Stimulated activated CD8-positive, alpha-beta memory T cell treated with anti-CD3 and anti-CD28 coated beads, Interleukin-15, amount 100 ng/mL, for 48 hours (primary cell): Measurements from ENCODE around the gene GPAT2.
A peak's percentile ranks its signal among the peaks of the same experiment; 100 is the strongest.
"Not testable (repeated sequence)": the region's sequence is repeated elsewhere in the genome, so short reads cannot be mapped to it uniquely, and the experiment has no call there.

Experiments
- DNase-seq, 2 donors: peaks; one replicate each; pipeline ENCODE4 v3.0.0-alpha.2; 2020; ENCODE audit warnings: low read depth in 2 of 2

Gene GPAT2

DNA sequence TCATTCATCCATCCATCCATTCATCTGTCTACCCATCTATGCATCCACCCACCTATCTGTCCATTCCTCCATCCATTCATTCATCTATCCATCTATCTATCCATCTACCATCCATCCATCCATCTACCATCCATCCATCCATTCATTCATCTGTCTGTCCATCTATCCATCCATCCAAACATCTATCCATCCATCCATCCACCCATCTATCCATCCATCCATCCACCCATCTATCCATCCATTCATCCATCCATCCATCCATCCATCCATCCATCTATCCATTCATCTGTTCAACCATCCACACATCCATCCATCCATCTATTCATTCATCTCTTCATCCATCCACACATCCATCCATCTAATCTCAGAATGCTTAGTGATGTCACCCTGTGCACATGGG is 30.0 kb upstream of the GPAT2 start:
- not testable (repeated sequence) for DNase-seq

DNA sequence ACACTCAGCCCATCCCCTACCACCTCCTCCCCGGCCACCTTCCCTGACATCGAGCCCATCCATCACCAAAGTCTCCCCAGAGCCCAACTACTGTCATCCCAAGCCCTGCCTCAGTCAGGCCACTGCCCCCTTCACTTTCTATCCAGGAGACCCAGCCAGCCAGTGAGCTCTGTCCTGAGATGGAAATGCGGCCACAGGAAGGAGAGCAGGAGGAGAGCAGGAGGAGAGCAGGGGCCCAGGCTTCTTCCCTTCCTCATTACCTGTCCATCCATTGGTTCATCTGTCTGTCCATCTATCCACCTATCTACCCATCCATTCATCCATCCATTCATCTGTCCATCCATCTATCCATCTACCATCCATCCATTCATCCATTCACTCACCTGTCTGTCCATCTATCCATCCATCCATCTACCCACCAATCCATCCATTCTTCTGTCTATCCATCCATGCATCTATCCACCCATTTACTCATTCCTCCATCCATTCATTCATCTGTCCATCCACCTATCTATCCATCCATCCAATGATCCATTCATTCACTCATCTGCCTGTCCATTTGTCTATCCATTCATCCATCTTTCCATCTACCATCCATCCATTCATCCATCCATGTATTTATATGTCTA is 29.4 kb upstream of the GPAT2 start:
- not testable (repeated sequence) for DNase-seq

DNA sequence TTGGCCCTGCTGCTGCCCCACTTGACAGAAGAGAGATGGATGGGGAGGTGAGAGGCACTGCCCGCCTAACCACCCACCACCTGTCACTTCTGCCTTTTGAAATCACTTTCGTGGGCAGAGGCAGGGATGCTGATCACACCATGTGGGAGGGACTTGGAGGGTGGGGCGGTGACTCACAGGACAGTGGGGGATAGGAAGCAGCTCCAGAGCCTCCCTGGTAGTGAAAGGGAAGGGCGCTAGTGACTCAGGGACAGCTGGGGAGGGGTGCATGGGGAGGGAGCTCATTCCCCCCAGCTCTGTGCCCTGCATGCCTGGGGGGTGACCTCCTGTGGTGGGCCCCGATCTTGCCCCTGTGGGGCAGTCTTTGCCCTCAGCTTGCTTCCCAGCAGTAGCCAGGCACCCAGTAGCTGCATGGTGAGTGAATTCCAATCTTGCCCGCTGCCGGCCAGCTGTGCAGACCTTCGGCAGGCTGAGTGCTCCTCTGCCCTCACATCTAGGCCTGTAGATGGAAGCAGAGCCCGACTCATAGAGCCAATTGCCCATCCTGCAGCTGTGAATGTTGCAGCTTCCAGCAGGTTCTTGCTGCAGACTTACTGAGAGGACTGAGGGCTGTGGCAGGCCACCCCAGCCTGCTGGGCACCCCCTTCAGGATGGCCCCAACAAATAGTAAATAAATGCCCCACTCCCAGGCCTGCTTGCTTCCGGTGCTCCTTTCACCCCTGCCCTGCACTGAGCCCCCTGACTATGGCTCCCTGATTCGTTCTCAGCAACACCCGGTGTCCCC is 28.6 kb upstream of the GPAT2 start:
- peak in 1 of 2 donors; percentile 43 for DNase-seq

GRCh38 chr2:96062483-96062882 is 27.8 kb upstream of the GPAT2 start:
- DNase-seq = not testable (repeated sequence)

DNA sequence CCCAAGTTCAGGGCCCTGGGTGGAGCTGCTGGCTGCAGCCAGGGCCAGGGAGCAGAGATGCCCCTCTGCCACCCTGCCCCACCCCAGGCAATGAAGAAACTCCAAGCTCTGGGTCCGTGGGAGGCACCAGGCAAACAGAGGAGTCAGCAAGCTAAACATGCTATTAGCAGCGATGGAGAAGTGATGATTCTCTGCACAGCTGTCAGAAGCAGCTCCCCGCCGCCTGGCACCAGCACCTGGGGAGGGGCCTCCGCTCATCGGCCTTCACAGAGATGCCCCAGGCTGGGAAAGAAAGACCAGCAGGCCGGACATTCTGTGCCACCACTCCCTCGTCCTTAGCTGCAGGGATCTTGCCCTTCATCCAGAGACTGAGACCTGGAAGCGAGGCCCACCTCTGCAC is 27.2 kb upstream of the GPAT2 start:
- not testable (repeated sequence) for DNase-seq

DNA sequence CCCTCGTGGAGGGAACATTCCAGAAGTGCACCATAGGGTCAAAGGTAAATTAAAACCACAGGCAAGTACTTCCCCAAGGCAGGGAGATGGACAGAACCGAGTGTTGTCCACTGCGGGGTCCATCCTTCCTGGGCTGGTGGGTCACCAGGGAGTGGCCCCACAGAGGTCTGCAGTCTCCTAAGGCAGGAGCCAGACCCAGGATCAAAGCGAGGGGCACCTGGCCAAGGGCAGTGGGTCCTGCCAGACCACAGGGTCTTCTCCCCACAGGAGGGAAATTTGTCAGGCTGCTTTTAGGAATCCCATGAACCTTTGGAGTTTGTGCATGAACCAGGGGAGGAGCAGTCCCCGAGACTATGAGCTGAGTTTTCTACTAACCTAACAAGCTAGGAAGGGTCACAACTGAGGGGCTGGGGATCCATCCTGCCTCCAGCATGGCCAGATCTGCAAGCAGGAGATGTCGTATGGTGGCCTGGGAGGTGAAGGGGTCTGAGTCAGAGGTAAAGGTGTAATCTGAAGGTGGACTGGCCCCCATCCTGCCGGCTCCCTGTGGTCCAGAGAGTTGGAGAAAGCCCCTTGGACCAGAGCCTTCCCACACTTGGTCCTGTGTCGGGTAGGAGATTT is 26.6 kb upstream of the GPAT2 start:
- not testable (repeated sequence) for DNase-seq

DNA sequence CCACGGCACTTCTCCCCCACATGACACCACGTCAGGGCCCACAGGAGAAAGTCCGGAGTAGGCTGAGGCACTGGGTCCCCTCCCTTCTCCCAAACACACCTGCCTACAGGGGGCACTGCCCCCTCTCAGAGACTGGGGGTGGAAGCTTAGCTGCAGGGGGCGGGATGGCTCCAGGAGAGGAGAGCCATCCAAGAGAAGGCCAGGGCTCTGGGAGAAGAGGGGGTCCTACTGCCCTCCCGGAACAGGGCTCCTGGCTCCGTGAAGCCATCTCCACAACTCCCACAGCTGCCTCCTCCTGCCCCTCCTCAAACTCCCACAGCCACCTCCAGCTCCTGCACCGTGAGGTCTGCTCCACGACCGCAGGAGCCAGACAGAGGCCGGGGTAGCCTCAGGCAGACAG is 25.6 kb upstream of the GPAT2 start:
- not testable (repeated sequence) for DNase-seq

- not testable (repeated sequence) for DNase-seq
Observed at GRCh38 chr2:96059443-96059842, 24.7 kb upstream of the GPAT2 start.

- DNase-seq = not testable (repeated sequence)
Observed at GRCh38 chr2:96055830-96056229, 21.1 kb upstream of the GPAT2 start.

- DNase-seq = not testable (repeated sequence)
Observed at GRCh38 chr2:96054537-96054936, 19.8 kb upstream of the GPAT2 start.

DNA sequence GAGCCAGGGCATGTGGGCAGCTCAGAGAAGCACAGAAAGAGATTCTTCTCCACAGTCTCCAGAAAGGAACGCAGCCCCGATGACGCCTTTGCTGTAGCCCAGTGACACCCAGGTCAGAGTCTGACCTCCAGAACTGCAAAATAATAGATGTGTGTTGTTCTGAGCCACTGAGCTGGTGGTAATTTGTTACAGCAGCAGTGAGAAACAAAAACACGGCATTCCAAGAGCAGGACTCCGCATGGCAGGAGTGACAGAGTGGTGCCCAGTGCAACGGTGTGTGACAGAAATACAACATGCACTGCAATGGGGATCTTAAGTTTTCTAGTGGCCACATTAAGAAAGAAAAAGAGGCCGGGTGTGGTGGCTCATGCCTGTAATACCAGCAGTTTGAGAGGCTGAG is 18.7 kb upstream of the GPAT2 start:
- not testable (repeated sequence) for DNase-seq

DNA sequence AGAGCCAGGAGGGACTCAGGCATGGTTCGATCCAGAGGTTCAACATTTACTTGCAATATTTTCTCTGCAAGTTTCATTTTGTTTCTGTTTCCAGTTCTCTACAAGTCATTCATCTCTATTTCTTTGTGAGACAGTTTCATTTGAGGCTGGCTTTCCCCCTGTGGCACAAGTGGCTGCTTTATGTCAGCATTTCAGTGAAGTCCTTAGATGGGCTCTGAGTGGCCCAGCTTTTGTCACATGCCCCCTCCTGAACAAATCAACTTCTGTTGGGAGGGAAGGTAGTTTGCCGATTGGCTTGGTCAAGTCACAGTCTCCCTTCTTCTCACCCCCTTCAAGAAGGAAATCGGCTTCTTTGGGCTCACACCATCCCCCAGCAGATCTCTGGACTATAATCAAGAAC is 17.9 kb upstream of the GPAT2 start:
- DNase-seq = not testable (repeated sequence)

- not testable (repeated sequence) for DNase-seq
Observed at GRCh38 chr2:96049917-96050262, 15.2 kb upstream of the GPAT2 start.

DNA sequence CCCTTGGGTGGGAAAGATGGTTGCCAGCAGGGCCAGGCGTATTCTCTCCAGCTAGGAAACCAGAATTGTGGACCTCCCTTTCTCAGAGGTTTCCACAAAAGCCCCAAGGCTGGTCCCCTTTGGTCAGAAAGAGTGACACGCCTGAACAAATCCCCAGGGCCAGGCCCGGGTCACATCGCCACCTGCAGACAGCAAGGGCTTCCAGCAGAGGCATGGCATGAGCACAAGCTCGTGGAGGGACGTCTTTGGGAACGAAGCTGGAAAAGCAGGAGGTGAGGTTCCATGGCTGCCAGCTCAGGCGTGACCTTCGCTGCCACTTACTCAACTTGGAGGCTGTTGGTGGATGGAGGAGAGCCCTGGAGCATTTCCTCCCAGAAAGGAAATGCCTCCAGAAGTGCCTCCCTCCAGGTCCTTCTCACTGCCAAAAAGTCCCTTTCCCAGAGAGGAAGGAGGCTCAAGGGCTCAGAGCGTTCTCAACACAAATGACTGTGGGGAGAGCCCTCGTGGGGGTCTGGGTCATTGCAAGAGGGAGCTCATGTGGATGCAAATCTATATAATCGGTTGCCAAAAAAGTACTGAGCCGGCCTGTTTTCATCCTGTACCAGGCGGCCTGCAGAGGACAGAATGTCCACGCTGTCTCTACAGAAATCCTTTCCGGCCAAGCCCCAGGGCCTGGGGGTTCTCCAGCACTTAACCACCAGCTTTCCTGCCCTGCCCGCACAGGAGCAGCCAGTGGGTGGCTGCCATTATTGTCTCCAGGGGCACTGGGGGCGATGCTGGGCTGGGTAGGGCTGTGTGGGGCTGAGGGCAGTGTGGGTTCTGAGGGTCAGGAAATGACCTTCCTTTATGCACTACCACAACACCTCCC is 14.6 kb upstream of the GPAT2 start:
- not testable (repeated sequence) for DNase-seq

DNA sequence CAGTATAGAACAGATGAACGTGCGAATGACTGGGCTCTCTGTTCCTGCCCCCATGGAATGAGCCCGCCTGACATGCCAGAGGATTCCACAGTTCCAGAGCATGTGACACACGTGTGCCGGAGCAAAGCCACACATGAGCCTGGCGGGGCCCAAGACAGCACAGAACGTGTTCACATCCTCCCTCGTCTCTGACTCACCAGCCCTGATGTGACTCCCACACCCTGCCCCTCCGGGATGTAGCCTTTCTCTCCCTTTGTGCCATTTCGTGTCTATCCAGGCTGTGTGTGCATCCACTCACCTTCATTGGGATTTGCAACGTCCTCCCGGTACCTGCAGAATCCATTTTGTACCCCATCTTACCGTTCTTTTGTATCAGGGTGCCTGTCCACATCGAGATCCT is 838 bp upstream of the GPAT2 start:
- not testable (repeated sequence) for DNase-seq

- DNase-seq = not testable (repeated sequence)
Observed at GRCh38 chr2:96033997-96034396, 719 bp downstream of the GPAT2 start.

DNA sequence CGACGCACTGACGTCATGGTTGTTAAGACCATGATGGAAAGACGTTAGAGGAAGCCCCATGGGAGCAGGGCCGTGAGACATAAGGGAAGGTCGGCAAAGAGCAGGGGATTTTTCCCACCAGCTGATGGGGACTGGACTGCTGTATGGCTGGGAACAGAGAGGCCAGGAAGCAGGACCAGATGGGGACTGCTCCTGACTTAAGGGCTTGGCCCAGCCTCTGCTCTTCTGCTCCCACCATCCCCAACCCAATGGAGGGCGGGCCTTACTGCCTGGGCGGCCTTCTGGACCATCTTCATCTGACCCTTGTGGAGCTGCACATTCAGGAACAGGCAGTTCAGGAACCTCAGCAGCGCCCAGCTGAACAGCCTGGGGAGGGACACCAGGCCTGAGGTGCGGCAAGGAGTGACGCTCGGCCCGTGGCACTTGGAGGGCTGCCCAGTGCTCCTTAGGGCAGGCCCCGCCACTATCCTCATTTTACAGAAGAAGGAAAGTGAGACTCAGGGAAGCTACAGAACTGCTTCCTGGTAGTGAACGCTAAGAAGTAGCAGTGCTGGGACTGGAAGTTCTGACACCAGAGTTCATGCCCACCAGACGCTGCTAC is 6.9 kb downstream of the GPAT2 start:
- not testable (repeated sequence) for DNase-seq

- not testable (repeated sequence) for DNase-seq
Observed at GRCh38 chr2:96025755-96026154, 9.0 kb downstream of the GPAT2 start.

GRCh38 chr2:96025194-96025492 is 9.6 kb downstream of the GPAT2 start:
- no peak for DNase-seq

DNA sequence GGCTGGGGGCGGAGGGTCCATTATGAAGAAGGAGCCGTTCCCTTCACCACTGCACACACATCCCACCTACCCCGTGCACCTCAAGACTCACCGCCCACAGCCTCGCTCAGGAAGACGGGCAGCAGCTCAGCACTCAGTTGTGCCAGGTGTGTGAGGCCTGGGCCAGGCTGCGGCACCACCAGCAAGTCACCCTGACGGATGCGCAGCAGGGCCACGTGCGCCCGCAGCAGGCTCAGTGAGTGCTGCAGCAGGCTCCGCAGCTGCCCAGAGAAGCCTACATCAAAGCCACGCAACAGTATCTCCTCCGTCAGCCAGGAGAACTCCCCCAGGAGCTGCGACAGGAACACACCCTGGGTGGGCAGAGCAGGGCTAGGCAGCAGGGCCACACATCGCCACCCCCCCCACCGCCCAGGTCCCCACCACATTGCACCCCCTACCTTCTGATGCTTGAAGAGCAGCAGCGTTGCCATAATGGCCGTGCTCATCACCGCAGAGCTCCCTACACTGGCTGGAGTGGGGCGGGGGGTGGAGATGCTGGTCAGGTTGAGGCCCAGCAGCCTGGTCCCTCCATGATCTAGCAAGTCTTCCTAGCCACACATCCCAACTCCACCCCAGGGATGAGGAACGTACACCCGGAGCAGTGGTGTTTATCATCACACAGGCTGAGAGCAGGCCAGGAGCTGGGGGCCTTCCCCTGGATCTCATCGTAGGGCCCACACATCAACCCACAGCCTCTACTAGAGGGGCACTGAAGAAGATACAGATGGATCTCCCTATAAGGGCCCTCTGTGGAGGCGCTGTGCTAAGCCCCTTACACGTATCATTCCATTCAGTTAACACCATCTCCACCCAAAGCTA is 10.2 kb downstream of the GPAT2 start:
- DNase-seq = no peak

GRCh38 chr2:96023701-96024100 is 11.0 kb downstream of the GPAT2 start:
- not testable (repeated sequence) for DNase-seq
